GM12878 (cell line): ENCODE data around the gene SLC12A7.

Source experiments
- CTCF ChIP-seq, 3 experiments: IDR thresholded peaks in 2 of 3; conservative IDR thresholded peaks in 1 of 3; 2 replicates each; pipeline ENCODE4 v1.5.1; 2011; ENCODE audit warnings: low read depth in 3 of 3, low read length in 3 of 3, mild to moderate bottlenecking in 3 of 3, control low read depth in 2 of 3, moderate library complexity in 2 of 3, inconsistent platforms in 1 of 3, mixed read lengths in 1 of 3; ENCODE audit not compliant: control insufficient read depth in 2 of 3, insufficient read depth in 1 of 3; ENCODE audit errors: extremely low read depth in 1 of 3
- EZH2 ChIP-seq: IDR thresholded peaks from 2 replicates; pipeline ENCODE4 v1.6.1; 2012; ENCODE audit warnings: low read depth, mild to moderate bottlenecking, control low read depth, inconsistent platforms, low read length, borderline replicate concordance; ENCODE audit not compliant: control insufficient read depth
- GABPA ChIP-seq: IDR thresholded peaks from 2 replicates; pipeline ENCODE4 v1.6.1; 2014; ENCODE audit warnings: antibody characterized with exemption, low read depth, mild to moderate bottlenecking, inconsistent platforms
- RAD21 ChIP-seq: IDR thresholded peaks from 2 replicates; pipeline ENCODE4 v1.6.1; 2011; ENCODE audit warnings: mild to moderate bottlenecking, low read depth, low read length, moderate library complexity; ENCODE audit not compliant: insufficient read depth
- SMC3 ChIP-seq: IDR thresholded peaks from 2 replicates; pipeline ENCODE4 v1.6.1; 2011; ENCODE audit warnings: low read length, improper control_type of control experiment, borderline replicate concordance
- SRF ChIP-seq, 2 experiments: IDR thresholded peaks; 2 replicates each; pipeline ENCODE4 v1.6.1; 2011; ENCODE audit warnings: low read depth in 2 of 2, low read length in 2 of 2, mild to moderate bottlenecking in 1 of 2, moderate library complexity in 1 of 2

- TF ChIP-seq SRF (IDR thresholded peaks at IDR 0.05; ENCODE audit: low read depth in 2 of 2, low read length in 2 of 2) (no peak), EZH2 (no peak), SMC3 (no peak), CTCF (IDR thresholded peaks at IDR 0.05 in 2 of 3, conservative IDR thresholded peaks at IDR 0.05 in 1 of 3; ENCODE audit: control insufficient read depth in 2 of 3, extremely low read depth in 1 of 3, insufficient read depth in 1 of 3, low read depth in 3 of 3, low read length in 3 of 3) (no peak), RAD21 (no peak), GABPA (no peak)
These were observed 42.8 kb downstream of the SLC12A7 start for GRCh38 chr5:1068895-1069719.
